H9 (cell line): Measurements from ENCODE around the gene ZNHIT1. TPM values are rescaled to one million over a fixed set of nuclear protein-coding genes. Genes with fewer than 3 reads are reported as not detected.

Experiments used
- DNase-seq: peaks from one replicate; pipeline ENCODE4 v3.0.0-alpha.2; 2017
- H2AFZ ChIP-seq: one replicate; pipeline ENCODE4 v1.6.1; 2013; ENCODE audit warnings: mild to moderate bottlenecking, low read length, control low read depth, moderate library complexity
- H2AK5ac ChIP-seq: 2 replicates; pipeline ENCODE4 v1.6.1; 2013; ENCODE audit warnings: low read length, control low read depth, mixed read lengths; ENCODE audit not compliant: insufficient read length
- H2BK120ac ChIP-seq: one replicate; pipeline ENCODE4 v1.6.1; 2013; ENCODE audit warnings: low read depth, mild to moderate bottlenecking, low read length, control low read depth, inconsistent platforms; ENCODE audit not compliant: poor library complexity, severe bottlenecking
- H2BK12ac ChIP-seq: 2 replicates; pipeline ENCODE4 v1.6.1; 2013; ENCODE audit warnings: low read length, control low read depth, mixed read lengths, low read depth; ENCODE audit not compliant: insufficient read length
- H2BK15ac ChIP-seq: 2 replicates; pipeline ENCODE4 v1.6.1; 2013; ENCODE audit warnings: low read depth, low read length, control low read depth
- H2BK20ac ChIP-seq: one replicate; pipeline ENCODE4 v1.6.1; 2013; ENCODE audit warnings: low read depth, mild to moderate bottlenecking, low read length, control low read depth, inconsistent platforms; ENCODE audit not compliant: poor library complexity, severe bottlenecking
- H2BK5ac ChIP-seq: 2 replicates; pipeline ENCODE4 v1.6.1; 2013; ENCODE audit warnings: low read length, control low read depth, mixed read lengths; ENCODE audit not compliant: insufficient read length
- H3K14ac ChIP-seq: 2 replicates; pipeline ENCODE4 v1.6.1; 2013; ENCODE audit warnings: low read length, control low read depth; ENCODE audit not compliant: insufficient read depth
- H3K18ac ChIP-seq: 2 replicates; pipeline ENCODE4 v1.6.1; 2013; ENCODE audit warnings: low read depth, mild to moderate bottlenecking, mixed read lengths, low read length, control low read depth; ENCODE audit not compliant: insufficient read length
- H3K23ac ChIP-seq: 2 replicates; pipeline ENCODE4 v1.6.1; 2013; ENCODE audit warnings: low read length, control low read depth, mixed read lengths, low read depth; ENCODE audit not compliant: insufficient read length
- H3K23me2 ChIP-seq: 2 replicates; pipeline ENCODE4 v1.6.1; 2013; ENCODE audit warnings: low read depth, mild to moderate bottlenecking, mixed read lengths, low read length, control low read depth; ENCODE audit not compliant: insufficient read length, poor library complexity, severe bottlenecking
- H3K27ac ChIP-seq: 2 replicates; pipeline ENCODE4 v1.5.1; 2013; ENCODE audit warnings: low read length, control low read depth, mixed read lengths, low read depth; ENCODE audit not compliant: insufficient read length
- H3K27me3 ChIP-seq: 2 replicates; pipeline ENCODE4 v1.6.1; 2013; ENCODE audit warnings: low read length, control low read depth, inconsistent platforms; ENCODE audit not compliant: insufficient read depth
- H3K4ac ChIP-seq: 2 replicates; pipeline ENCODE4 v1.6.1; 2013; ENCODE audit warnings: low read depth, mild to moderate bottlenecking, control low read depth, inconsistent platforms, low read length, moderate library complexity
- H3K4me1 ChIP-seq: 2 replicates; pipeline ENCODE4 v1.6.1; 2013; ENCODE audit warnings: low read length, control low read depth, inconsistent platforms; ENCODE audit not compliant: insufficient read depth
- H3K4me2 ChIP-seq: 2 replicates; pipeline ENCODE4 v1.6.1; 2013; ENCODE audit warnings: low read length, control low read depth, mixed read lengths; ENCODE audit not compliant: insufficient read length, insufficient read depth
- H3K56ac ChIP-seq: 2 replicates; pipeline ENCODE4 v1.6.1; 2013; ENCODE audit warnings: low read depth, mild to moderate bottlenecking, mixed read lengths, low read length, control low read depth; ENCODE audit not compliant: insufficient read length
- H3K79me1 ChIP-seq: 2 replicates; pipeline ENCODE4 v1.6.1; 2013; ENCODE audit warnings: low read depth, mild to moderate bottlenecking, moderate library complexity, low read length, control low read depth, inconsistent platforms; ENCODE audit not compliant: insufficient read depth, poor library complexity, severe bottlenecking
- H3K79me2 ChIP-seq: 2 replicates; pipeline ENCODE4 v1.6.1; 2013; ENCODE audit warnings: low read length, control low read depth, inconsistent platforms; ENCODE audit not compliant: insufficient read depth
- H3K9ac ChIP-seq: 2 replicates; pipeline ENCODE4 v1.6.1; 2013; ENCODE audit warnings: low read length, control low read depth, mixed read lengths; ENCODE audit not compliant: insufficient read length; ENCODE audit errors: extremely low read depth
- H3K9me3 ChIP-seq: one replicate; pipeline ENCODE4 v1.6.1; 2013; ENCODE audit warnings: low read depth, low read length, inconsistent platforms; ENCODE audit not compliant: control insufficient read depth
- H3T11ph ChIP-seq: one replicate; pipeline ENCODE4 v1.6.1; 2013; ENCODE audit warnings: mild to moderate bottlenecking, low read length, control low read depth, inconsistent platforms
- H4K20me1 ChIP-seq: one replicate; pipeline ENCODE4 v1.6.1; 2013; ENCODE audit not compliant: control insufficient read depth, insufficient read length, insufficient read depth
- H4K5ac ChIP-seq: 2 replicates; pipeline ENCODE4 v1.6.1; 2013; ENCODE audit warnings: low read depth, mild to moderate bottlenecking, mixed read lengths, low read length, control low read depth; ENCODE audit not compliant: insufficient read length
- H4K8ac ChIP-seq: replicated peaks from 2 replicates; pipeline ENCODE4 v1.6.1; 2013; ENCODE audit warnings: low read length, control low read depth, mixed read lengths, low read depth; ENCODE audit not compliant: insufficient read length
- H4K91ac ChIP-seq: 2 replicates; pipeline ENCODE4 v1.6.1; 2013; ENCODE audit warnings: low read depth, mild to moderate bottlenecking, moderate library complexity, mixed read lengths, low read length, control low read depth; ENCODE audit not compliant: insufficient read length
- H3K27ac Mint-ChIP-seq, 3 experiments: 2 replicates in 2 of 3; 3 replicates in 1 of 3; pipeline ENCODE4 v1.8.0; 2020 to 2021; ENCODE audit warnings: mixed read lengths in 3 of 3, mild to moderate bottlenecking in 1 of 3, moderate library complexity in 1 of 3
- H3K27me3 Mint-ChIP-seq: 2 replicates; pipeline ENCODE4 v1.8.0; 2021; ENCODE audit warnings: low read depth, mild to moderate bottlenecking, moderate library complexity, mixed read lengths
- H3K36me3 Mint-ChIP-seq, 3 experiments: 2 replicates in 2 of 3; 3 replicates in 1 of 3; pipeline ENCODE4 v1.8.0; 2020 to 2021; ENCODE audit warnings: low read depth in 3 of 3, mixed read lengths in 3 of 3; ENCODE audit not compliant: insufficient read depth in 1 of 3
- H3K4me1 Mint-ChIP-seq, 2 experiments: 2 replicates each; pipeline ENCODE4 v1.8.0; 2020; ENCODE audit warnings: mixed read lengths in 2 of 2
- H3K4me3 Mint-ChIP-seq, 2 experiments: 2 replicates in 1 of 2; 3 replicates in 1 of 2; pipeline ENCODE4 v1.8.0; 2020 to 2021; ENCODE audit warnings: mild to moderate bottlenecking in 2 of 2, mixed read lengths in 2 of 2, moderate library complexity in 1 of 2
- H3K9me3 Mint-ChIP-seq, 2 experiments: 2 replicates in 1 of 2; 3 replicates in 1 of 2; pipeline ENCODE4 v1.8.0; 2020; ENCODE audit warnings: mild to moderate bottlenecking in 2 of 2, mixed read lengths in 2 of 2, moderate library complexity in 1 of 2
- CTCF ChIP-seq: fragments of 200-600 bp; sonication (generic); conservative IDR thresholded peaks from 3 replicates; pipeline ENCODE4 v1.8.0; 2021; ENCODE audit warnings: antibody characterized with exemption, mild to moderate bottlenecking
- WGBS: extraction: QIAGEN DNeasy Blood & Tissue Kit; methylation state at CpG from one replicate; pipeline ENCODE4 v1.1.7; 2013; ENCODE audit warnings: missing lambda C conversion rate, low lambda C conversion rate, mixed read lengths; ENCODE audit not compliant: insufficient read length; ENCODE audit errors: extremely low coverage; 5-methylcytosine and 5-hydroxymethylcytosine counted together
- total RNA-seq: library from RNA; stranded (reverse); gene quantifications from 2 replicates; pipeline ENCODE4 v1.2.1, GENCODE V29; 2021

The ZNHIT1 gene
- total RNA-seq, 1 experiment from 2014 or later, result 52.7 TPM

GRCh38 chr7:101250324-101250723, 32.4 kb downstream of the ZNHIT1 start:
- Mint-ChIP-seq H3K36me3 (peaks cover 8 to 33% (median 29%) of the 10 kb centered on the region in 3 experiments), H3K9me3 (no peaks in the 10 kb centered on the region), H3K4me3 (peak overlapping the region; percentile 50 to 99; a peak in 4 of 5 replicates), H3K27ac (0 out of 7 replicates have a peak overlapping the region, but pooled peaks of 1 of the 3 experiments have one; percentile 17), H3K27me3 (no peaks in the 10 kb centered on the region; the same call in 1 of the 2 replicates), H3K4me1 (peaks cover 14 to 21% of the 10 kb centered on the region in 2 experiments)
- Histone ChIP-seq H4K8ac (no peak overlapping the region), H2AK5ac (no peak overlapping the region), H2BK15ac (no peak overlapping the region), H3K79me2 (peaks cover 10% of the 10 kb centered on the region; the same call in 1 of the 2 replicates), H2BK12ac (no peak overlapping the region), H4K91ac (no peak overlapping the region), H4K20me1 (no peaks in the 10 kb centered on the region), H3T11ph (no peak overlapping the region), H3K23me2 (peaks cover 9% of the 10 kb centered on the region), H3K23ac (no peak overlapping the region), H3K4me1 (peaks cover 3% of the 10 kb centered on the region; the same call in 1 of the 2 replicates), H3K9me3 (no peaks in the 10 kb centered on the region), H3K79me1 (peaks cover 8% of the 10 kb centered on the region), H3K4ac (no peak overlapping the region), H3K27ac (no peak overlapping the region), H3K9ac (no peak overlapping the region), H2BK5ac (no peak overlapping the region), H2AFZ (no peak overlapping the region), H3K27me3 (no peaks in the 10 kb centered on the region), H2BK20ac (no peak overlapping the region), H4K5ac (no peak overlapping the region), H3K56ac (no peak overlapping the region), H3K18ac (no peak overlapping the region), H3K4me2 (no peak overlapping the region), H2BK120ac (no peak overlapping the region), H3K14ac (no peak overlapping the region)
- TF ChIP-seq CTCF, result no peak
- no peak for DNase-seq
- WGBS, result no CpG with 5 or more reads among the region's 3 CpGs
